ENCODE data around the gene CD82.
"Not testable (repeated sequence)": the region's sequence is repeated elsewhere in the genome, so short reads cannot be mapped to it uniquely, and the experiment has no call there.

Gene CD82

GRCh38 chr11:44637487-44637886 is 72.0 kb downstream of the CD82 start:
- DNase-seq, result no peak

- DNase-seq, result no peak
Measured at GRCh38 chr11:44638032-44638431, 72.6 kb downstream of the CD82 start.

- DNase-seq, result peak; percentile 40
Measured at GRCh38 chr11:44643217-44643616, 77.8 kb downstream of the CD82 start.

- peak; percentile 31 for DNase-seq
Measured at GRCh38 chr11:44645827-44646226, 80.4 kb downstream of the CD82 start.

- DNase-seq, result not testable (repeated sequence)
Measured at GRCh38 chr11:44647255-44647955, 81.9 kb downstream of the CD82 start.

GRCh38 chr11:44648109-44648508 is 82.6 kb downstream of the CD82 start:
- no peak for DNase-seq

GRCh38 chr11:44651535-44652155 is 86.2 kb downstream of the CD82 start:
- DNase-seq, result no peak

GRCh38 chr11:44652901-44653644 is 87.6 kb downstream of the CD82 start:
- no peak for DNase-seq

- no peak for DNase-seq
Measured at GRCh38 chr11:44654057-44654456, 88.6 kb downstream of the CD82 start.

- no peak for DNase-seq
Measured at GRCh38 chr11:44654596-44654995, 89.1 kb downstream of the CD82 start.

- DNase-seq, result no peak
Measured at GRCh38 chr11:44657836-44658505, 92.5 kb downstream of the CD82 start.

- peak; percentile 62 for DNase-seq
Measured at GRCh38 chr11:44658506-44658850, 93.0 kb downstream of the CD82 start.

- no peak for DNase-seq
Measured at GRCh38 chr11:44659641-44660040, 94.2 kb downstream of the CD82 start.

GRCh38 chr11:44660535-44660934 is 95.1 kb downstream of the CD82 start:
- not testable (repeated sequence) for DNase-seq

GRCh38 chr11:44661311-44661717 is 95.9 kb downstream of the CD82 start:
- DNase-seq, result no peak

Measured in OCI-M1 (cell line).